Measurements from ENCODE around the gene AGT.
"Not testable (repeated sequence)": the region's sequence is repeated elsewhere in the genome, so short reads cannot be mapped to it uniquely, and the experiment has no call there.

GRCh38 chr1:230698964-230699363 lies 15.0 kb downstream of the AGT start:
- not testable (repeated sequence) for TF ChIP-seq CTCF, POLR2A (IDR thresholded peaks at IDR 0.05)

Measured in testis (tissue), 2 donors.